Upper lobe of left lung (tissue), 6 donors: ENCODE results near the gene CAST. TPM values are rescaled to one million over a fixed set of nuclear protein-coding genes. Genes with fewer than 3 reads are reported as not detected.

ENCODE experiments used
- ATAC-seq, 2 donors: fragments of 200-7000 bp; cut with Tn5 transposase; one replicate each; pipeline ENCODE4 v1.9.1; 2022; ENCODE audit warnings: mild to moderate bottlenecking in 2 of 2, moderate library complexity in 2 of 2; ENCODE audit not compliant: low FRiP score in 2 of 2
- DNase-seq, 2 donors: peaks; one replicate each; pipeline ENCODE4 v3.0.0-alpha.2; 2019 to 2020
- H3K27ac ChIP-seq, 4 donors: fragments of 200-600 bp; sonication (generic); one replicate each; pipeline ENCODE4 v1.5.1; 2016 to 2019
- H3K27me3 ChIP-seq, 4 donors: fragments of 200-600 bp; sonication (generic); one replicate each; pipeline ENCODE4 v1.5.1; 2017 to 2019
- H3K36me3 ChIP-seq, 4 donors: fragments of 200-600 bp; sonication (generic); one replicate each; pipeline ENCODE4 v1.5.1; 2016 to 2019
- H3K4me1 ChIP-seq, 4 donors: fragments of 200-600 bp; sonication (generic); one replicate each; pipeline ENCODE4 v1.5.1; 2018 to 2019
- H3K4me3 ChIP-seq, 4 donors: fragments of 200-600 bp; sonication (generic); one replicate each; pipeline ENCODE4 v1.5.1; 2017 to 2019; ENCODE audit warnings: mild to moderate bottlenecking in 2 of 4, moderate library complexity in 1 of 4
- H3K9me3 ChIP-seq, 4 donors: fragments of 200-600 bp; sonication (generic); one replicate each; pipeline ENCODE4 v1.5.1; 2018 to 2019
- CTCF ChIP-seq, 6 experiments: fragments of 450-650 bp in 4 of 6; fragments of 200-600 bp in 2 of 6; sonication (generic) in 2 of 6; IDR thresholded peaks; one replicate each; pipeline ENCODE4 v1.5.1; 2016 to 2019; ENCODE audit warnings: antibody characterized with exemption in 6 of 6
- EP300 ChIP-seq, 4 donors: sonication (generic); formaldehyde crosslinking; IDR thresholded peaks; one replicate each; pipeline ENCODE4 v1.5.1; 2017; ENCODE audit warnings: antibody characterized with exemption in 4 of 4, control low read depth in 2 of 4
- POLR2A ChIP-seq, 4 donors: fragments of 450-650 bp; IDR thresholded peaks; one replicate each; pipeline ENCODE4 v1.5.1; 2016 to 2017; ENCODE audit warnings: antibody characterized with exemption in 4 of 4, mild to moderate bottlenecking in 2 of 4
- POLR2AphosphoS5 ChIP-seq, 2 donors: sonication (generic); formaldehyde crosslinking; IDR thresholded peaks; one replicate each; pipeline ENCODE4 v1.5.1; 2017; ENCODE audit warnings: antibody characterized with exemption in 2 of 2
- WGBS, 2 donors: methylation state at CpG; one replicate each; pipeline ENCODE4 v1.1.5; 2017 to 2018; 5-methylcytosine and 5-hydroxymethylcytosine counted together
- total RNA-seq, 6 donors: library from RNA; depleted of rRNA in 4 of 6; stranded (reverse); fragments of >200 nt in 4 of 6; gene quantifications; one replicate each; pipeline versions ENCODE4 v1.1.0 to v1.2.1, GENCODE V29; 2016 to 2021
- donor health status: DM: no; HTN: no; CAD: no; lungs with moderate emphysema.
- donor health status: DM: no; HTN: yes; CAD: no; lungs with severe emphysema.

The CAST gene
- total RNA-seq, 6 donors from 2014 or later, result 233 to 388 (median 270) TPM

- H3K4me1 ChIP-seq, result peaks cover 0 to 16% (median 9%) of the 10 kb centered on the region in 4 donors
- TF ChIP-seq POLR2A (IDR thresholded peaks at IDR 0.05) (no peak), POLR2AphosphoS5 (IDR thresholded peaks at IDR 0.05) (no peak), EP300 (IDR thresholded peaks at IDR 0.05) (no peak), CTCF (IDR thresholded peaks at IDR 0.05) (no peak)
- no peaks in the 10 kb centered on the region for H3K36me3 ChIP-seq
- DNase-seq (no peak), ATAC-seq (no peak)
- no peak overlapping the region for H3K4me3 ChIP-seq
- H3K9me3 ChIP-seq, result no peaks in the 10 kb centered on the region
- WGBS, 2 donors, result 72 to 73% methylated on average over 5 of the region's 5 CpGs
- H3K27me3 ChIP-seq, result no peaks in the 10 kb centered on the region
- peak overlapping the region in 1 of 4 donors; percentile 29 for H3K27ac ChIP-seq
Observed at GRCh38 chr5:96649681-96650540, 12.3 kb upstream of the CAST start.

- Histone ChIP-seq H3K27ac (no peak overlapping the region), H3K4me1 (peaks cover 0 to 24% (median 10%) of the 10 kb centered on the region in 4 donors), H3K4me3 (no peak overlapping the region), H3K27me3 (no peaks in the 10 kb centered on the region), H3K36me3 (no peaks in the 10 kb centered on the region), H3K9me3 (no peaks in the 10 kb centered on the region)
- DNase-seq (no peak), ATAC-seq (peak in 1 of 2 donors; percentile 48)
- TF ChIP-seq CTCF (IDR thresholded peaks at IDR 0.05) (no peak), EP300 (IDR thresholded peaks at IDR 0.05) (no peak), POLR2A (IDR thresholded peaks at IDR 0.05) (no peak), POLR2AphosphoS5 (IDR thresholded peaks at IDR 0.05) (no peak)
- 80 to 82% methylated on average over 5 of the region's 5 CpGs for WGBS, 2 donors
Observed at GRCh38 chr5:96651047-96651446, 11.1 kb upstream of the CAST start.

GRCh38 chr5:96651948-96652753, 10.0 kb upstream of the CAST start:
- Histone ChIP-seq H3K4me1 (peaks cover 5 to 32% (median 17%) of the 10 kb centered on the region in 4 donors), H3K27me3 (no peaks in the 10 kb centered on the region), H3K27ac (no peak overlapping the region), H3K36me3 (no peaks in the 10 kb centered on the region), H3K4me3 (no peak overlapping the region), H3K9me3 (no peaks in the 10 kb centered on the region)
- TF ChIP-seq POLR2AphosphoS5 (IDR thresholded peaks at IDR 0.05), result no peak
- DNase-seq (no peak), ATAC-seq (no peak)
- 66 to 68% methylated on average over 4 of the region's 4 CpGs for WGBS, 2 donors

GRCh38 chr5:96652769-96653454, 9.3 kb upstream of the CAST start:
- H3K27me3 ChIP-seq, result no peaks in the 10 kb centered on the region
- H3K27ac ChIP-seq, result no peak overlapping the region
- ATAC-seq (no peak), DNase-seq (no peak)
- TF ChIP-seq CTCF (IDR thresholded peaks at IDR 0.05) (no peak), EP300 (IDR thresholded peaks at IDR 0.05) (no peak), POLR2AphosphoS5 (IDR thresholded peaks at IDR 0.05) (no peak), POLR2A (IDR thresholded peaks at IDR 0.05) (no peak)
- H3K9me3 ChIP-seq, result no peaks in the 10 kb centered on the region
- 82 to 84% methylated on average over 1 of the region's 1 CpG for WGBS, 2 donors
- H3K36me3 ChIP-seq, result no peaks in the 10 kb centered on the region
- peaks cover 7 to 27% (median 18%) of the 10 kb centered on the region in 4 donors for H3K4me1 ChIP-seq
- no peak overlapping the region for H3K4me3 ChIP-seq

GRCh38 chr5:96654209-96654608, 8.0 kb upstream of the CAST start:
- Histone ChIP-seq H3K27ac (no peak overlapping the region), H3K36me3 (no peaks in the 10 kb centered on the region), H3K4me3 (no peak overlapping the region), H3K27me3 (no peaks in the 10 kb centered on the region), H3K9me3 (no peaks in the 10 kb centered on the region), H3K4me1 (peaks cover 7 to 19% (median 17%) of the 10 kb centered on the region in 4 donors)
- no peak for ATAC-seq
- 76 to 79% methylated on average over 4 of the region's 4 CpGs for WGBS, 2 donors
- TF ChIP-seq EP300 (IDR thresholded peaks at IDR 0.05) (no peak), POLR2AphosphoS5 (IDR thresholded peaks at IDR 0.05) (no peak), POLR2A (IDR thresholded peaks at IDR 0.05) (no peak), CTCF (IDR thresholded peaks at IDR 0.05) (no peak)
- no peak for DNase-seq
